ENCODE data around the gene NOTO. TPM values are rescaled to one million over a fixed set of nuclear protein-coding genes. Genes with fewer than 3 reads are reported as not detected.

Gene NOTO
- total and polyA plus RNA-seq, 12 donors, result 0.03 to 0.08 (median 0.05) TPM; not detected in 9

DNA sequence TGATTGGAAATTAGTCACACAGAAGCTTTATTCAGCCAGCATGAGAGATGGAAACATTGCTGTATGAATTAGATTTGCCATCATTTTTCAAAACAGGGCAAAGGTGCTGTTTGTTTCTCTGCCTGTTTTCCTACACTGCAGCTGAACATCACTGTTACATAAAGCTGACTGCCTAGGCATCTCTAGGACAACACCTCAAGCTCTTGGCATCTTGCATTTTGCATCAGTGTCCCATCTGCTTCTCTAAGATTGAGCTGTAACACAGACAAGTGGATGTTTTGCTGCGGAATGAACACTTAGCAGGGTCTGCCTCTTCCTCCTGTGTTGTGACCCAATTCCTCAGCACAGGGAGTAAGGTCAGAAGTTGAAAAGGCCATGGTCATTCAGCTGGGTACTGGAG lies 36.6 kb downstream of the NOTO start:
- peaks cover 0 to 26% of the 10 kb centered on the region in 2 donors for H3K36me3 ChIP-seq (replicated peaks in 1 of 2)
- no peak overlapping the region for H3K4me3 ChIP-seq
- no peaks in the 10 kb centered on the region for H3K27me3 ChIP-seq
- H3K4me1 ChIP-seq (replicated peaks in 1 of 2), result peaks cover 35 to 62% of the 10 kb centered on the region in 2 donors
- H3K9me3 ChIP-seq (replicated peaks in 1 of 3), result no peaks in the 10 kb centered on the region
- peak overlapping the region in 2 of 5 donors; percentile 18 to 37 for H3K27ac ChIP-seq
- intact Hi-C loops (cut with DNase I), result no loop called here
- WGBS, 4 donors, result 22 to 46% (median 35%) methylated on average over 1 of the region's 1 CpG
- TF ChIP-seq POLR2A (IDR thresholded peaks at IDR 0.05), result no peak
- TF ChIP-seq, protein P1, sequence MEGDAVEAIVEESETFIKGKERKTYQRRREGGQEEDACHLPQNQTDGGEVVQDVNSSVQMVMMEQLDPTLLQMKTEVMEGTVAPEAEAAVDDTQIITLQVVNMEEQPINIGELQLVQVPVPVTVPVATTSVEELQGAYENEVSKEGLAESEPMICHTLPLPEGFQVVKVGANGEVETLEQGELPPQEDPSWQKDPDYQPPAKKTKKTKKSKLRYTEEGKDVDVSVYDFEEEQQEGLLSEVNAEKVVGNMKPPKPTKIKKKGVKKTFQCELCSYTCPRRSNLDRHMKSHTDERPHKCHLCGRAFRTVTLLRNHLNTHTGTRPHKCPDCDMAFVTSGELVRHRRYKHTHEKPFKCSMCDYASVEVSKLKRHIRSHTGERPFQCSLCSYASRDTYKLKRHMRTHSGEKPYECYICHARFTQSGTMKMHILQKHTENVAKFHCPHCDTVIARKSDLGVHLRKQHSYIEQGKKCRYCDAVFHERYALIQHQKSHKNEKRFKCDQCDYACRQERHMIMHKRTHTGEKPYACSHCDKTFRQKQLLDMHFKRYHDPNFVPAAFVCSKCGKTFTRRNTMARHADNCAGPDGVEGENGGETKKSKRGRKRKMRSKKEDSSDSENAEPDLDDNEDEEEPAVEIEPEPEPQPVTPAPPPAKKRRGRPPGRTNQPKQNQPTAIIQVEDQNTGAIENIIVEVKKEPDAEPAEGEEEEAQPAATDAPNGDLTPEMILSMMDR (IDR thresholded peaks at IDR 0.05), result no peak
- no peak for DNase-seq

DNA sequence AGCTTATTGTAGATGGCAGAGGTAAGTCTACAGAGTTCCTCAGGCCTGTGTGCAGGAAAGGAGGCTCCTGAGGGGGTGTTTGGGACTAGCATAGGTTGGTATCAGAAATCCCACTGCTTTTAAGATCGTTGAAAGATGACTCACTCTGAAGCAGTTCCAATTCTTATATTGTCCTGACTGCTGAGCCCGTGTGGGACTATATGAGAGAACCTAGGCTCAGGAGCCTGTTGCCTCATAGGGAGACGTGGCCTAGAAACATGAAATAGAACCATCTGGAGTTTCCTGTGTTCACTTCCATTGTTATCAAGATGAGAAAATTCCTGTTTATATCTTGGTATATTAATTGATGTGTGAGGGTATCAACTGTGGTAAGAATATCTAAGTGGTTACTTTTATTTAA lies 37.4 kb downstream of the NOTO start:
- H3K27me3 ChIP-seq, result no peaks in the 10 kb centered on the region
- H3K36me3 ChIP-seq (replicated peaks in 1 of 2), result peaks cover 0 to 34% of the 10 kb centered on the region in 2 donors
- intact Hi-C loops (cut with DNase I), result no loop called here
- WGBS, 4 donors, result 27 to 50% (median 37%) methylated on average over 3 of the region's 3 CpGs
- TF ChIP-seq, protein P1 (IDR thresholded peaks at IDR 0.05), result no peak
- no peak overlapping the region for H3K4me3 ChIP-seq
- H3K9me3 ChIP-seq (replicated peaks in 1 of 3), result no peaks in the 10 kb centered on the region
- DNase-seq, result peak in 2 of 7 donors; percentile 45 to 46
- H3K27ac ChIP-seq, result peak overlapping the region in 2 of 5 donors; percentile 18 to 37
- H3K4me1 ChIP-seq (replicated peaks in 1 of 2), result peaks cover 41 to 70% of the 10 kb centered on the region in 2 donors

DNA sequence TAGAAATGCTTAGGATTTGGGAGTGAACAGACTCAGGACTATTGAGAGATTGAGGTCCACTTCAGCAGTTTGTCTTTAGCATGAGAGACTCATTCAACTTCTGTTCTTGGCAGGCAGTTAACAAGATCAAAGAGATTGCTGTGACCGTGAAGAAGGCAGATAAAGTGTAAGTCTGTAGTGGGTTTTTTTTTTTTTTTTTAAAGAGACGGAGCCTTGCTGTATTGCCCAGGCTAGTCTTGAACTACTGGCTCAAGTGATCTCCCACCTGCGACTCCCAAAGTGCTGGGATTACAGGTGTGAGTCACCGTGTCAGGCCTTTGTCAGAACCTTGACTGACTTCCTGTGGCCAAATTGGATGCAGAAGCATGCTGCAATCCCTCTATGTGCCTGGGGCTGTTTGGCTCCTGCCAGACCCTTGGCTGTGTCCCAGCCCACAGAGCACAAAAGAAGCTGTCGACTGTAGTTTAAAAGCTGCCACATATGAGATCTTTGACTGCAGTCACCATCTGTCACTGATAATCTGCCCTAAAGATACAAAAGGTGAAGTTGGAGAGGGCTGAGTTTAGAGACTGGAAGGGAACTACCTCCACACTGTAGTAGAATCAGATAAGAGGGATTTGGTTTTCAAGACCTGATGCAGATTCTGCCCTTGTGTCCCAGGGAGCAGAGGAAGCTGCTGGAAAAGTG lies 41.7 kb downstream of the NOTO start:
- intact Hi-C loops (cut with DNase I), result no loop called here
- Histone ChIP-seq H3K27me3 (no peaks in the 10 kb centered on the region), H3K4me1 (replicated peaks in 1 of 2) (peaks cover 28 to 35% of the 10 kb centered on the region in 2 donors), H3K9me3 (replicated peaks in 1 of 3) (no peaks in the 10 kb centered on the region), H3K4me3 (no peak overlapping the region), H3K27ac (peak overlapping the region in 4 of 5 donors; percentile 5 to 50 (median 24)), H3K36me3 (replicated peaks in 1 of 2) (peaks cover 0 to 76% of the 10 kb centered on the region in 2 donors)
- no peak for TF ChIP-seq POLR2A (IDR thresholded peaks at IDR 0.05)
- TF ChIP-seq, protein P1 (IDR thresholded peaks at IDR 0.05), result no peak
- 22 to 47% (median 30%) methylated on average over 4 to 5 of the region's 5 CpGs for WGBS, 4 donors
- DNase-seq, result peak in 6 of 7 donors; percentile 67 to 90 (median 78)

DNA sequence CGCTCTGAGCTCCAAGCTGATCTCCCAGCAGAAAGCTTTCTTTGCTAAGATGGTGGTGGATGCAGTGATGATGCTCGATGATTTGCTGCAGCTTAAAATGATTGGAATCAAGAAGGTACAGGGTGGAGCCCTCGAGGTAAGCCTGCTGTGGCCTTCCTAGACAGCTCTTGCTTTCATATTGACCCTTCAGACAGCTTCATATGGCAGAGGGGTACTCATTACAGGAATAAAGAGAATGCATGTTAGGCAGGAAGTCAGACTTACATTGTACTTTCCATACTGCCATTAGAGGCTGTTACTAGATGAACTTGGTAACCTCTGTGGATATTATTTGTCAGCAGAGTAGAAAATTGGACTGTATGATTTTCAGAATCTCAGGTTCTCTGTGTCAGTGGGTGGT lies 42.2 kb downstream of the NOTO start:
- Histone ChIP-seq H3K4me1 (replicated peaks in 1 of 2) (peaks cover 22 to 29% of the 10 kb centered on the region in 2 donors), H3K9me3 (replicated peaks in 1 of 3) (no peaks in the 10 kb centered on the region), H3K27me3 (no peaks in the 10 kb centered on the region), H3K27ac (peak overlapping the region in 4 of 5 donors; percentile 5 to 50 (median 24)), H3K4me3 (no peak overlapping the region), H3K36me3 (replicated peaks in 1 of 2) (peaks cover 0 to 81% of the 10 kb centered on the region in 2 donors)
- no peak for DNase-seq
- intact Hi-C loops (cut with DNase I), result no loop called here
- 71 to 78% (median 75%) methylated on average over 3 of the region's 3 CpGs for WGBS, 4 donors
- TF ChIP-seq, protein P1 (IDR thresholded peaks at IDR 0.05), result no peak
- no peak for TF ChIP-seq POLR2A (IDR thresholded peaks at IDR 0.05)

All from adrenal gland (tissue), 12 donors.